LNCaP clone FGC (cell line): ENCODE data around the gene GPR148.

Experiments
- DNase-seq: peaks from one replicate; pipeline ENCODE4 v3.0.0-alpha.2; 2011; ENCODE audit warnings: low read depth
- H3K4me3 ChIP-seq: 2 replicates; pipeline ENCODE4 v1.5.1; 2011; ENCODE audit warnings: mild to moderate bottlenecking, low read depth, low read length, control low read depth
- TF ChIP-seq, protein P1 (sequence below): IDR thresholded peaks from 2 replicates; pipeline ENCODE4 v1.5.1; 2012; ENCODE audit warnings: mild to moderate bottlenecking; ENCODE audit not compliant: control insufficient read depth, insufficient read depth; ENCODE audit errors: extremely low read depth

Gene GPR148

DNA sequence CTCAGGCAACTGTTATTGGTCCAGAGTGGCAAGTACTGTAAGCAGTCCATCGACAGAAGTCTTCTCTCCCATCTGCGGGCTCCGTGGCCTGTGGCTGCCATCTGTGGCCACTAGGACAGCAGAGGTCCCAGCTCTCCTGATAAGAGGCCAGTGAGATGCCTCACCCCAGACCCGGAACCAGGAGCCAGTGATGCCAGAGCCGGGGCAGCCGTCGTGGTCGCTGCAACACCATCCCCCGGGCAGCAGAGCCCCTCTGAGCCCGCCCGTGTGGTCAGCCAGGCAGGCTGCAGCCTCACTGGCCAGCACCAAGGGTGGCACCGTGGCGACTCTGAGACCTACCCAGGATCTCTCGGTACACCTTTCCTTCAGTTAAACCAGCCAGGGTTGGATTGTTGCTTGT is 8.7 kb downstream of the GPR148 start:
- H3K4me3 ChIP-seq: no peak overlapping the region
- no peak for DNase-seq
- TF ChIP-seq, protein P1, sequence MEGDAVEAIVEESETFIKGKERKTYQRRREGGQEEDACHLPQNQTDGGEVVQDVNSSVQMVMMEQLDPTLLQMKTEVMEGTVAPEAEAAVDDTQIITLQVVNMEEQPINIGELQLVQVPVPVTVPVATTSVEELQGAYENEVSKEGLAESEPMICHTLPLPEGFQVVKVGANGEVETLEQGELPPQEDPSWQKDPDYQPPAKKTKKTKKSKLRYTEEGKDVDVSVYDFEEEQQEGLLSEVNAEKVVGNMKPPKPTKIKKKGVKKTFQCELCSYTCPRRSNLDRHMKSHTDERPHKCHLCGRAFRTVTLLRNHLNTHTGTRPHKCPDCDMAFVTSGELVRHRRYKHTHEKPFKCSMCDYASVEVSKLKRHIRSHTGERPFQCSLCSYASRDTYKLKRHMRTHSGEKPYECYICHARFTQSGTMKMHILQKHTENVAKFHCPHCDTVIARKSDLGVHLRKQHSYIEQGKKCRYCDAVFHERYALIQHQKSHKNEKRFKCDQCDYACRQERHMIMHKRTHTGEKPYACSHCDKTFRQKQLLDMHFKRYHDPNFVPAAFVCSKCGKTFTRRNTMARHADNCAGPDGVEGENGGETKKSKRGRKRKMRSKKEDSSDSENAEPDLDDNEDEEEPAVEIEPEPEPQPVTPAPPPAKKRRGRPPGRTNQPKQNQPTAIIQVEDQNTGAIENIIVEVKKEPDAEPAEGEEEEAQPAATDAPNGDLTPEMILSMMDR: no peak

DNA sequence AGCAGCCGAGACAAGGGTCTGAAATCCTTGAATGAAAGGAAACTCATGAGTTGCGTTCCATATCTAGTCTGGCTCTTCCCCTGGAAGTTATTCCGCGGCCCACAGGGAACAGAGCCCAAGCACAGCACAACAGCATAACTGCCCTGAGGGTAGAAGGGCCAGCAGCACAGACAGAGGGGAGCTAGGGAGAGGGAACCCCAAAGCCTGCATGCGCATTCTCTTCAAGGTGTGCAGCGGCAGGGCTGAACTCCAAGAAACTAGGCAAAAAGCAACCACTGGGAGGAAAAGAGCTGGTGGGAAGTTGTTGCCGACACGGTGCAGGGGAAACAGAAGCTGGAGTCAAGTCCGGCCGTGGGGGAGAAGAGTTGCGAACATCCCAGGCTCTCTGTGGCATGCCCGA is 11.8 kb downstream of the GPR148 start:
- TF ChIP-seq, protein P1: no peak
- no peak for DNase-seq
- H3K4me3 ChIP-seq: no peak overlapping the region

DNA sequence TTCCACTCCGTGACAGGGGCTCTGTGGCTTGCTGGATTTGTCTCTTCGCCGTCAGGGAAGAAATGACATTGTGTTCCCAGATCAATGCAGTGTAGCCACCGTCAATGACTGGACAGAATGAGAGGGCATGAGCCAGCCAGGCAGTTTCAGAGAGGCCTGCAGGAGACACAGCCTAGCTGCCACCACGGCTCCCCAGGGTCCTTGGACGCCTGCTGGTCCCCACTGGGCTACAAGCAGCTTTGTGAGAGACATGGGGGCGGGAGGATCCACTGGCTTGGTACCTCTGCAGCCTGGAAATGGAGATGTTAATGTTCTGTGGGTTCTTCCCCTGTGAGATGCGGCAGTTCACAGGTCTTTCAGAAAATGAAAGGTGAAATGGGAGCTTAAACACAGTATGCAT is 14.4 kb downstream of the GPR148 start:
- no peak for DNase-seq
- H3K4me3 ChIP-seq: no peak overlapping the region
- TF ChIP-seq, protein P1: no peak

DNA sequence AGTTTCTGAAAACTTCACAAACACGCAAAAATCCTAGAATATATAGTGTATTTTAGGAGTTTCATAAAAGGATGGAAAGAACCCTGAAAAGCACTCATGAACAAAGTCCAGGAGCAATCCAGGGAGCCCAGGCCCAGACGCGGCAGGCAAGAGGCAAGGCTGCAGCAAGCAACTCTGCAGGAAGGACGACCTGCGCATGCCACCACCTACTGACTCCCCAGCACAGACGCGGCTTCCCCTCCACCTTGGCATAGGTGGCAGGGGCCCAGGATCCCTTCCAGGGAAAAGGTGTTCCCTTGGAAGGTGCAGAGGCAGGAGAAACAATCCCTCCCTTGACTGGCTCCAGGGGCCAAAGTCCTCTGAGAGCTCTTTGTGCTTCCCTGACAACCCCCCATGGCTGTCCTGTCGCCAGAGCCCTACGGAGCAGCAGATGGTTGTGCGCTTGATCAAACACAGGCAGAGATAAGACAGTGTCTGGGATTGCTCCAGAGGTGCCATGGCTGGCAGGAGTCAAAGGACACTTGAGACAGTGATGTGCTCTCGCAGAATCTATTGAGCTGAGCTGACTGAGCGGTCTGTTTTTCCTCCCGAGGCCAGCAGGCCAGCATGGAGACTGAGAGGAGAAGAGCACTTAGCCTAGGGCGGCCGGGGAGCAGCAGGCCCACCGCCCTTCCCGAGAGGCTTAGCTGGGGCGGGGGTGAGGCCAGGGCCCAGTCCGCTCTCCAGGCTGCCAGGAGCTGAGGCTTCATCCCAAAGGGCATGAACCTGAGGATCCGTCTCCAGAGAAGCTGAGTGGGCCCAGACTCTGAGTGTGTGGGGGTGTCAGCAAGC is 15.6 kb downstream of the GPR148 start:
- TF ChIP-seq, protein P1: no peak
- H3K4me3 ChIP-seq: no peak overlapping the region
- no peak for DNase-seq

DNA sequence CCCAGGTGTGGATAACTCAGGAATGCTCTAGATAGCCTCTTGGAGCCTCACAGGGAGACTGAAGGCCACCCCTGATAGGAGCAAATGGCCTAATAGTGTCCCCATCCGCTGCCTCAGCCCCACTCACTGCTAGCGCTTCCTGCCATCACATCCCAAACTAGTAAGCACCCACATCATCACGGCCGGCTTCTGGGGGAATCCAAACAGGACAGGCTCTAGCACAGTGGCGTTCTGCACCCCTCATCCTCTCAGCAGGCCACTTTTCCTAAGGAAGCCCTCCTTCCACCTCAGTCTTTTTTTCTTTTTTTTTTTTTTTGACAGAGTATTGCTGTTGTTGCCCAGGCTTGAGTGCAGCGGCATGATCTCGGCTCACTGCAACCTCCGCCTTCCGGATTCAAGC is 20.2 kb downstream of the GPR148 start:
- TF ChIP-seq, protein P1: no peak
- DNase-seq: no peak
- no peak overlapping the region for H3K4me3 ChIP-seq

DNA sequence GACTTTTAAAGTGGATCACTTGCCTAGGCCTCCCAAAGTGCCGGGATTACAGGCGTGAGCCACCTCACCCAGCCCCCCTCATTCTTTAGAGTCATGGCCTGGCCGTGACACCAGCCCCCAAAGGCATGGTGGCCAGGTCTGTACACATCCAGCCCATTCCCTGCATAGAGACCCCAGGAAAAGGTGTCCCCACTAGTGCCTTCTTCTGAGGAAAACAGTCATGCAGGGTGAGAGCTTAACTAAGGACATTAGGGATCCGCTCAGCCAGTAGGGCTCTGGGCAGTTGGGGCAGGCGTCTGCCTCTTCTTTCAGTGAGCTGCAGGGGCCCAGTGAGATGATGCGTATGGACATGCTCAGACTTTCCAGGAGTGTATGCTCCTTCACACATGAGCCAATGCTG is 20.8 kb downstream of the GPR148 start:
- TF ChIP-seq, protein P1: no peak
- no peak for DNase-seq
- H3K4me3 ChIP-seq: no peak overlapping the region

DNA sequence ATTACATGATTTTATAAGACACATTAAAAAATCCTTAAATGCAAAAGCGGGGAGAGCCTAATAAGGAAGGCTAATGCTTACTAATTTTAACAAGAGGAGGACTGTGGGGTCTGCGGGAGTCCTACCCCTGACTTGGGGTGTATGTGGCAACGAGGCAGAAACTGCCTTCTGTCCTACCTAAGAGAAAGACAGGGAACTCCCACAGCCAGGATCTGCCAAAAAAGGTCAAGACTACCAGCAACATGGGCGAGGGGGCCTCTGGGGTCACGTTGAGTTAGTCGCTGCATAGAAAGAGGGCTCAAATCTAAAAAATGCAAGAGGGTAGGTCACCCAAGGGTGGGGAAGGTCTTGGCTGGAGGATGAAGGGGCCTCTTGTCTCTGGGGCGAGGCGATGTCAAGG is 25.9 kb downstream of the GPR148 start:
- TF ChIP-seq, protein P1: no peak
- DNase-seq: no peak
- no peak overlapping the region for H3K4me3 ChIP-seq
